Measurements from ENCODE around the gene NHLRC3.

DNA sequence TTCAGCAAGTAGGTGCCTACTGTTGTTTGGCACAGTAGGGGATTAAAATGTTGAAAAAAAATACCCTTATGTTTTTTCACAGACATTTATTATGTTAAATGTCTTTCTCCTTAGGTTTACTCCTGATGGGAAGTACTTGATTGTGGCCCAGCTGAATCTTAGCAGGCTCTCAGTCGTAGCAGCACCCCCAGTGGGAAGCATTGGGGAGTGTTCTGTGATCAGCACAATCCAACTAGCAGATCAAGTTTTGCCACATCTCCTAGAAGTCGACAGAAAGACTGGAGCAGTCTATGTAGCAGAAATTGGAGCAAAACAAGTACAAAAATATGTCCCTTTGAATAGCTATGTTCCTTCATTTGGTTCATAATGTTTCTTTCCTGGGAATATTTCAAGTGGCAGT is 9.3 kb downstream of the NHLRC3 start:
- TF ChIP-seq, protein P1, sequence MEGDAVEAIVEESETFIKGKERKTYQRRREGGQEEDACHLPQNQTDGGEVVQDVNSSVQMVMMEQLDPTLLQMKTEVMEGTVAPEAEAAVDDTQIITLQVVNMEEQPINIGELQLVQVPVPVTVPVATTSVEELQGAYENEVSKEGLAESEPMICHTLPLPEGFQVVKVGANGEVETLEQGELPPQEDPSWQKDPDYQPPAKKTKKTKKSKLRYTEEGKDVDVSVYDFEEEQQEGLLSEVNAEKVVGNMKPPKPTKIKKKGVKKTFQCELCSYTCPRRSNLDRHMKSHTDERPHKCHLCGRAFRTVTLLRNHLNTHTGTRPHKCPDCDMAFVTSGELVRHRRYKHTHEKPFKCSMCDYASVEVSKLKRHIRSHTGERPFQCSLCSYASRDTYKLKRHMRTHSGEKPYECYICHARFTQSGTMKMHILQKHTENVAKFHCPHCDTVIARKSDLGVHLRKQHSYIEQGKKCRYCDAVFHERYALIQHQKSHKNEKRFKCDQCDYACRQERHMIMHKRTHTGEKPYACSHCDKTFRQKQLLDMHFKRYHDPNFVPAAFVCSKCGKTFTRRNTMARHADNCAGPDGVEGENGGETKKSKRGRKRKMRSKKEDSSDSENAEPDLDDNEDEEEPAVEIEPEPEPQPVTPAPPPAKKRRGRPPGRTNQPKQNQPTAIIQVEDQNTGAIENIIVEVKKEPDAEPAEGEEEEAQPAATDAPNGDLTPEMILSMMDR (conservative IDR thresholded peaks at IDR 0.05; ENCODE audit: low read depth, low read length) = peak; percentile 51; the same call in 1 of the 2 replicates
- no peak for TF ChIP-seq EZH2 (IDR thresholded peaks at IDR 0.05; ENCODE audit: borderline replicate concordance, low read depth, low read length, poor library complexity, severe bottlenecking)

Data from A673 (cell line).